B cell (primary cell): Measurements from ENCODE around the gene ERN1. TPM values are rescaled to one million over a fixed set of nuclear protein-coding genes. Genes with fewer than 3 reads are reported as not detected.

Source experiments
- ATAC-seq: fragments of 200-7000 bp; cut with Tn5 transposase; one replicate; pipeline ENCODE4 v1.10.0; 2021; ENCODE audit warnings: low read depth, mild to moderate bottlenecking, moderate number of reproducible peaks, moderate library complexity
- CTCF ChIA-PET: fragments of 350-600 bp; sonication (Branson Sonifier 250); formaldehyde crosslinking; loops from one replicate; lab custom pipeline; 2021; ENCODE audit warnings: antibody characterized with exemption, inconsistent platforms; lab: Charles Lee
- POLR2A ChIA-PET: fragments of 350-600 bp; sonication (Branson Sonifier 250); formaldehyde crosslinking; loops from one replicate; lab custom pipeline; 2021; ENCODE audit warnings: antibody characterized with exemption; lab: Charles Lee
- DNase-seq: peaks from one replicate; pipeline ENCODE4 v3.0.0; 2013
- H2AFZ ChIP-seq: 2 replicates; pipeline ENCODE4 v1.6.1; 2012; ENCODE audit warnings: mild to moderate bottlenecking, low read depth, low read length; ENCODE audit not compliant: insufficient read depth, poor library complexity, severe bottlenecking
- H3K27ac ChIP-seq, 2 donors: 1 replicate in 1 of 2; 2 replicates in 1 of 2; pipeline ENCODE4 v1.5.1; 2012 to 2013; ENCODE audit warnings: low read length in 2 of 2, mild to moderate bottlenecking in 2 of 2, moderate library complexity in 1 of 2
- H3K27me3 ChIP-seq, 4 experiments: fragments of 200-600 bp in 1 of 4; sonication (generic) in 1 of 4; replicated peaks in 1 of 4; 1 replicate in 2 of 4; 2 replicates in 2 of 4; pipeline versions ENCODE4 v1.6.1 to v1.7.0; 2013 to 2016; ENCODE audit warnings: low read length in 3 of 4, mild to moderate bottlenecking in 2 of 4, mixed read lengths in 1 of 4, moderate library complexity in 1 of 4; ENCODE audit not compliant: insufficient read depth in 4 of 4, control insufficient read depth in 3 of 4; ENCODE audit errors: control extremely low read depth in 1 of 4
- H3K36me3 ChIP-seq, 2 experiments: replicated peaks in 1 of 2; 1 replicate in 1 of 2; 2 replicates in 1 of 2; pipeline versions ENCODE4 v1.6.1 to v1.7.1; 2013; ENCODE audit warnings: low read length in 1 of 2; ENCODE audit not compliant: insufficient read depth in 2 of 2, control insufficient read depth in 1 of 2; ENCODE audit errors: control extremely low read depth in 1 of 2, extremely low read depth in 1 of 2
- H3K4me1 ChIP-seq, 2 donors: fragments of 200-600 bp in 1 of 2; sonication (generic) in 1 of 2; 1 replicate in 1 of 2; 2 replicates in 1 of 2; pipeline versions ENCODE4 v1.5.1 to v1.6.1; 2013 to 2017; ENCODE audit warnings: low read length in 2 of 2; ENCODE audit not compliant: control insufficient read depth in 2 of 2, insufficient read depth in 2 of 2
- H3K4me2 ChIP-seq: replicated peaks from 2 replicates; pipeline ENCODE3; 2012; ENCODE audit warnings: mild to moderate bottlenecking, low read depth, low read length; ENCODE audit not compliant: poor library complexity, severe bottlenecking
- H3K4me3 ChIP-seq, 5 experiments: fragments of 200-600 bp in 1 of 5; sonication (generic) in 1 of 5; 1 replicate in 3 of 5; 2 replicates in 2 of 5; pipeline versions ENCODE4 v1.5.1 to v1.7.0; 2011 to 2016; ENCODE audit warnings: low read length in 4 of 5, mild to moderate bottlenecking in 4 of 5, low read depth in 2 of 5, control low read depth in 1 of 5, moderate library complexity in 1 of 5; ENCODE audit not compliant: insufficient read depth in 1 of 5; ENCODE audit errors: control extremely low read depth in 1 of 5, extremely low read depth in 1 of 5
- H3K79me2 ChIP-seq: fragments of 200-600 bp; sonication (generic); one replicate; pipeline ENCODE4 v1.6.0; 2016; ENCODE audit warnings: low read length; ENCODE audit not compliant: control insufficient read depth, insufficient read depth
- H3K9ac ChIP-seq: fragments of 200-600 bp; sonication (generic); 2 replicates; pipeline ENCODE4 v1.6.1; 2017; ENCODE audit warnings: mild to moderate bottlenecking, low read length, moderate library complexity
- H3K9me3 ChIP-seq, 3 donors: one replicate each; pipeline versions ENCODE4 v1.6.1 to v1.7.1; 2013; ENCODE audit warnings: low read length in 2 of 3; ENCODE audit not compliant: control insufficient read depth in 2 of 3, insufficient read depth in 1 of 3; ENCODE audit errors: control extremely low read depth in 1 of 3
- H4K20me1 ChIP-seq: 2 replicates; pipeline ENCODE4 v1.6.0; 2012; ENCODE audit warnings: mild to moderate bottlenecking, low read length; ENCODE audit not compliant: insufficient read depth, control insufficient read depth, poor library complexity, severe bottlenecking
- H3K27ac Mint-ChIP-seq: one replicate; pipeline ENCODE4 v1.8.0; 2021; ENCODE audit warnings: mixed read lengths
- H3K27me3 Mint-ChIP-seq: one replicate; pipeline ENCODE4 v1.8.0; 2021; ENCODE audit warnings: mixed read lengths
- H3K4me1 Mint-ChIP-seq: one replicate; pipeline ENCODE4 v1.8.0; 2021; ENCODE audit warnings: mixed read lengths
- H3K4me3 Mint-ChIP-seq: one replicate; pipeline ENCODE4 v1.8.0; 2021; ENCODE audit warnings: mixed read lengths
- H3K9me3 Mint-ChIP-seq: one replicate; pipeline ENCODE4 v1.8.0; 2022; ENCODE audit warnings: mixed read lengths; ENCODE audit not compliant: insufficient read depth
- CTCF ChIP-seq: fragments of 200-600 bp; IDR thresholded peaks from one replicate; pipeline ENCODE4 v1.8.0; 2022; ENCODE audit warnings: antibody characterized with exemption, mild to moderate bottlenecking
- EZH2 ChIP-seq: IDR thresholded peaks from 2 replicates; pipeline ENCODE4 v1.6.1; 2012; ENCODE audit warnings: borderline replicate concordance, low read depth, mild to moderate bottlenecking, moderate library complexity, low read length; ENCODE audit not compliant: insufficient read depth, poor library complexity, severe bottlenecking
- WGBS: methylation state at CpG from one replicate; pipeline ENCODE4 v1.1.5; 2013; ENCODE audit warnings: missing lambda C conversion rate; ENCODE audit not compliant: insufficient coverage; 5-methylcytosine and 5-hydroxymethylcytosine counted together
- intact Hi-C: fragments of 100-400 bp; cut with micrococcal nuclease; formaldehyde crosslinking; loops from one replicate; pipeline ENCODE4 v1.10.0; 2022
- polyA plus RNA-seq: library from polyadenylated mRNA; depleted of rRNA; stranded (reverse); fragments of >200 nt; gene quantifications from 2 replicates; pipeline ENCODE4 v1.2.3, GENCODE V29; 2012
- total RNA-seq, 2 donors: library from RNA; stranded (reverse); fragments of 120-200 nt in 1 of 2; gene quantifications; 1 replicate in 1 of 2; 2 replicates in 1 of 2; pipeline versions ENCODE4 v1.2.3 to v1.2.4, GENCODE V29; 2013 to 2022

The ERN1 gene
- total and polyA plus RNA-seq, 2 donors (not counting 1 experiment from before 2014, with no cell fraction given): 7.0 to 19.4 TPM

GRCh38 chr17:64016231-64016784 lies 113.6 kb downstream of the ERN1 start:
- H3K27ac ChIP-seq: peak overlapping the region; percentile 53 to 99
- H3K4me1 ChIP-seq: peaks cover 69 to 71% of the 10 kb centered on the region in 2 donors
- Mint-ChIP-seq H3K9me3 (no peaks in the 10 kb centered on the region), H3K27ac (peak overlapping the region; percentile 90), H3K4me3 (peak overlapping the region; percentile 80), H3K4me1 (peaks cover 74% of the 10 kb centered on the region), H3K27me3 (no peaks in the 10 kb centered on the region)
- DNase-seq (no peak), ATAC-seq (no peak)
- H3K27me3 ChIP-seq: no peaks in the 10 kb centered on the region
- POLR2A ChIA-PET: interaction anchor here (0.5 to 1.4 kb wide), 2 partner anchors 70 to 129 kb away, joined by 4 read pairs; no protein-coding TSS in a partner anchor
- H2AFZ ChIP-seq: peak overlapping the region; percentile 18
- peaks cover 37% of the 10 kb centered on the region for H4K20me1 ChIP-seq
- peaks cover 0 to 14% of the 10 kb centered on the region in 2 experiments for H3K36me3 ChIP-seq
- peak; percentile 35 for TF ChIP-seq CTCF
- no peak for TF ChIP-seq EZH2
- intact Hi-C loops: loop anchor here (1.0 kb wide), 1 partner anchor 18 kb away; the partner anchor contains the start of gene PRR29
- CTCF ChIA-PET: interaction anchor here (1.0 to 3.5 kb wide), 22 partner anchors 9 to 264 kb away, joined by 3 to 37 read pairs (median 5); partner anchors contain the start of genes GH1 and PRR29
- H3K79me2 ChIP-seq: peaks cover 85% of the 10 kb centered on the region
- H3K9me3 ChIP-seq: no peaks in the 10 kb centered on the region
- peak overlapping the region; percentile 7 to 57 (median 11) for H3K4me3 ChIP-seq
- 11% methylated on average over 3 of the region's 5 CpGs for WGBS
- H3K4me2 ChIP-seq: peak overlapping the region; percentile 76
- H3K9ac ChIP-seq: peak overlapping the region; percentile 51

GRCh38 chr17:64015447-64015846 lies 114.5 kb downstream of the ERN1 start:
- H3K4me1 ChIP-seq: peaks cover 63 to 64% of the 10 kb centered on the region in 2 donors
- peak overlapping the region in 1 of 5 experiments; percentile 56 for H3K4me3 ChIP-seq
- peak overlapping the region; percentile 3 for H3K9ac ChIP-seq
- Mint-ChIP-seq H3K9me3 (no peaks in the 10 kb centered on the region), H3K4me1 (peaks cover 73% of the 10 kb centered on the region), H3K27me3 (no peaks in the 10 kb centered on the region), H3K4me3 (peak overlapping the region; percentile 39), H3K27ac (peak overlapping the region; percentile 68)
- peaks cover 0 to 22% of the 10 kb centered on the region in 2 experiments for H3K36me3 ChIP-seq
- POLR2A ChIA-PET: no interaction called here
- H3K27ac ChIP-seq: peak overlapping the region; percentile 64 to 99
- TF ChIP-seq CTCF (no peak), EZH2 (no peak)
- H3K9me3 ChIP-seq: no peaks in the 10 kb centered on the region
- peaks cover 45% of the 10 kb centered on the region for H4K20me1 ChIP-seq
- WGBS: no CpG with 5 or more reads among the region's 6 CpGs
- ATAC-seq (no peak), DNase-seq (no peak)
- CTCF ChIA-PET: no interaction called here
- peak overlapping the region; percentile 76 for H3K4me2 ChIP-seq
- peaks cover 93% of the 10 kb centered on the region for H3K79me2 ChIP-seq
- intact Hi-C loops: no loop called here
- no peak overlapping the region for H2AFZ ChIP-seq
- H3K27me3 ChIP-seq: no peaks in the 10 kb centered on the region
